Tongue (tissue), 2 donors: ENCODE measurements around the gene PGBD5. TPM values are rescaled to one million over a fixed set of nuclear protein-coding genes. Genes with fewer than 3 reads are reported as not detected.

Source experiments
- DNase-seq: peaks from one replicate; pipeline ENCODE4 v3.0.0-alpha.2; 2015
- total RNA-seq: library from RNA; depleted of rRNA; stranded (reverse); fragments of >200 nt; gene quantifications from one replicate; pipeline ENCODE4 v1.2.3, GENCODE V29; 2014

Gene PGBD5
- total RNA-seq, 1 donor from 2014 or later, result 13.6 TPM

DNA sequence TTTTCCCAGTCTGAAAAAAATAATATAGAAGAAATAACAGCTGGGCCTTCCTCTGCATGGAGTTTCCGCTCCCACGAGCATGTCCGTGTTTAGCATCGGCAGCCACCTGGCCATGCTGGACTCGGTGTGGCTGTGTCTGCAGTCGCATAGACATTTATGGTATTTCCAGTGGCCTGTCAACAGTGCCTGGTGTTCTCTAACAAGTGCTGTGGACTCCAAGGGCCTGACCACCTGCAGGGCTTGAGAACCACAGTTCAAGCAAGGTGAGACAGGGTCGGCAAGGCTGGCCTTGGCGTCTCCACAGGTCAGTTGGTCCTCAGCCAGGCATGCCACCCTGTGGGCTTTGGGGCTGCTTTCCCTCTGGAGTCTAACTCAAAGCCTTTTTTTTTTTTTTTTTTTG, 124.8 kb downstream of the PGBD5 start:
- no peak for DNase-seq

DNA sequence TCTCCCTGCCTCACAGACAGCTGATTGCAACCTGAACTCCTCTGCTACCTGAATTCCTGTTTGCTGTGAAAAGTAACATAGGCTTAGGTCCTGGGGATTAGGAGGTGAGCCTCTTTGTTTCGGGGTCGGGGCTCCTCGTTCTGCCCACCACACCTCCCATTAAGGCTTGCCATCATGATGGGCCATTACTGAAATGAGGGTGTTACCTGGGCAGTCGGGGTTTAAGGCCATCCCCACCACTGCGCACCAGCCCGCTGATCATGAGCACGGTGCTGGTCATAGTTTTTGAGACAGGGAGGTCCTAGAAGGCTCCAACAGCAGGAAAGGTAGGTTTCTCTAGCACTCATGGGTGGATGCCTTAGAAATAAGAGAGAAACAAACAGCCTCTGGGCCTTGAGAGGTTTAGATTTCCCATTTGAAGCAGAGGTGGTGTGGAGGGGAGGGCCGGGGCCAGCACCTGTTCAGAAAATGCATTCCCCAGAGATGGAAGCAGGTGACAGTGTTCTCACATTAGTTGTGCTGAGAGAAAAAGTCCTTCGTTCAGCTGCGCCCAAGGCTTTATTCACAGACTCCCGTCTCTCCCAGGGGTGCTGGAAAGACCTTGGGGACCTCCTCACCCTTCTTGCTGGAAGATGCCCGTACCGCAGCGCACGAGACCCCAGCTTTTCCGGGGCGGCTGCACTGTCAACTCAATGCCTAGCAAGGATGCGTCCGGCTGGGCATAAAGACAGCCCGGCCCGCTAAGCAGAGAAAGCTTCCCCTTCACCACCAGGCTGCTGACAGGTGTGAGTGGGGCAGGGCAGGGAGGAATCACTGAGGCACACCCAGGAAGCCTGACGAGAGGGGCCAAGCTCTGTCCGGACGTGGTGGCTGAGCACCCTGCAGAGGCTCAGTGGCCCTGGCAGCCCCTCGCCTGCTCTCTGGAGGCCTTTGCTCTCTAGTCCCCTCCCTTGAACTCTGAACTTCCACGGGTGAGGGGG, 125.5 kb downstream of the PGBD5 start:
- no peak for DNase-seq

DNA sequence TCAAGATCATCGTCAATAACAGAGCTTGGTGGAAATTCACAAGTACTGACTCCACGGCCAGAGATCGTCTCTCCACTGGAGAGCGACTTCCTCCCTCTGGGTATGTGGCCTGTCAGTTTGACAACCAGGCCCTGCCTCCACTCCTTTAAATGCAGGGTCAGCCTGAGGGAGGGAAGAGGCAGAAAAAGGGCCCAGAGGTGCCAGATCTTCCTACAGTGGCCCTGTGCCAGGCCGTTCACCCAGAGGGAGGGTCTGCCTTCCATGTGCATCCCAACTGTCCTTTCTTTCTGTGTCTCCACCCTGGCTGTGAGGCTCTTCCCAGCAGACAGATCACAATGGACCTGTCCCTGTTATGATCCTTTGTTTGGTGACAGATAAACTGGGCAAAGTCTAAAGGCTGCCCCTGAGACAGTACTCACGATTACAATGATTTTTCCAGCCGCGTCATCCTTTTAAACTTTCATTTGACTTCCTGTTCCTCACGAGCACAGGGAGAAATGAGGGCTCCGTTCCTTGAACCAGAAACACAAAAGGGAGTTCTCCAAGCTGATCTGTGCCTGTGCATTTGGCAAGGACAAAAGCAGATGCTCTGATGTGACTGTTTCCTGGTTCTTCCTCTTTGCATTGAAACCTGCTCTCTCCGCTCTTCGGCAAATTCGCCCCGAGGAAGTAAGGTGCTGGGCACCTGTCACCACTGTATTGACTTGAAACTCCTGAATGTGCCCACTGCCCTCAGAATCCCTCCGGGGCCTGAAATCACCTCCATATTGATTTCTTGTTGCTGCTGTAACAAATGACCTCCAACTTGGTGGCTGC, 126.7 kb downstream of the PGBD5 start:
- DNase-seq, result no peak

DNA sequence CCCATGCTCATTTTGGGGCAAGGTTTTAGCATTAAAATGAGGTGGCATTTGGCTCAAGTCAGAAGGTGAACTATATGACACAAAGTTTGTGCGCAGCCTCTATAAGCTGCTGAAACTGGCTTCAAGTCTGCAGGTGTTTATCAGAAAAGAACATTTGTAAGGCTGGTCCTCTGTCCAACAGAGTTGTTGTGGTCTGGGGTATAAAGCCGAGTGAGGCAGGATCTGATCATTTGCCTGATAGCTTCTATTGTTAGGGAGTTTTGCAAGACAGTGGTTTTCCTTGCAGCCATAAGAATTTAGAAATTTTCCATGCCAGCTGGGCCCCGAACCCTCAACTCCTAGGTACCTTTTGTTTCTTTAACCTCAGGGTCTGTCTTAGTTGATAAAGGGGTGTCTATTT, 130.8 kb downstream of the PGBD5 start:
- no peak for DNase-seq

DNA sequence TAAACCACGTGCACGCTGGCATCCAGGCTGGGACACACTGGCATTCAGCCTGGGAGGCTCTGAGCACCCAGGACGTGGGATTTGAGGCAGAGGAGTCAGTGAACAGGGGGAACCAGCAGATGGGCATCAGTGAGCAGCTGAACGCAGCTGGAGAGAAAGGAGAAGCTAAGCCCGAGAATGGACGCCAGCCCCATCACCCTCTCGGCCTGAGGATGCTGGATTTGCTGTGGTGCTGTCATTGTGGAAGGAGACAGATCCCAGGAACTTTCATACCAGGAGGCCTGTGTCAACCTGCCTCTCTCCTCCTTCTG, 132.8 kb downstream of the PGBD5 start:
- peak; percentile 91 for DNase-seq

DNA sequence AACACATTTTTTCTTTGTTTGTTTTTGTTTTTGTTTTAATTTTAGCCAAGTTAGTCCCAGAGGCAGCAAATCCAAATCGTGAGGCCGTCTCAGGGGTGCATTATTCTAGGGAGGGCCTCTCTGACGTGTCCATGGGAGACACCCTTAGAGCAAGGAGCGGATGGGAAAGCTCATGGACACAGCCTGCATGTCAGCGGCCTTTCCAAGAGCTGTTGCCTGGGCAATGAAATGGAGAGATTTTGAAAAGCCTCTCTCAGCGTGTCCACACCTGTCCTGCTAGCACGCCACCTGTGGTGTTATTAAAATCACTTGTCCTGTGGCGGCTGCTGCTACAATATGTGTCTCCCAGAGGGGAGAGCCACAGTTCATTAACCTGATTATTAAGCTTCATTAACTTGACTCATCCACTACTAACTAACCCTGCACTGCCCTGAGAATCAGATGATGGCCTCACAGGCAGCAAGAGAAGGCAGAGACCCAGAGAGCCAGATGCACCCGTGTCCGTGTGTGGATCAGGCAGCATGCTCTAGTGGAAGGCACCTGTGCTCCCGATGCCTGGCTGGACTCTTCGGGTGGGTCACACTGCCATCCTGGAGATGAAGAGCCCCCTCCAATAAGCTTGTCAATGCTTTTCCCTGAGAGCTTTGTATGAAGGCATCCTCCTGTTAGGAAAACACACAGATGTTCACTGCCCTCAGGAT, 133.3 kb downstream of the PGBD5 start:
- DNase-seq, result peak; percentile 50

DNA sequence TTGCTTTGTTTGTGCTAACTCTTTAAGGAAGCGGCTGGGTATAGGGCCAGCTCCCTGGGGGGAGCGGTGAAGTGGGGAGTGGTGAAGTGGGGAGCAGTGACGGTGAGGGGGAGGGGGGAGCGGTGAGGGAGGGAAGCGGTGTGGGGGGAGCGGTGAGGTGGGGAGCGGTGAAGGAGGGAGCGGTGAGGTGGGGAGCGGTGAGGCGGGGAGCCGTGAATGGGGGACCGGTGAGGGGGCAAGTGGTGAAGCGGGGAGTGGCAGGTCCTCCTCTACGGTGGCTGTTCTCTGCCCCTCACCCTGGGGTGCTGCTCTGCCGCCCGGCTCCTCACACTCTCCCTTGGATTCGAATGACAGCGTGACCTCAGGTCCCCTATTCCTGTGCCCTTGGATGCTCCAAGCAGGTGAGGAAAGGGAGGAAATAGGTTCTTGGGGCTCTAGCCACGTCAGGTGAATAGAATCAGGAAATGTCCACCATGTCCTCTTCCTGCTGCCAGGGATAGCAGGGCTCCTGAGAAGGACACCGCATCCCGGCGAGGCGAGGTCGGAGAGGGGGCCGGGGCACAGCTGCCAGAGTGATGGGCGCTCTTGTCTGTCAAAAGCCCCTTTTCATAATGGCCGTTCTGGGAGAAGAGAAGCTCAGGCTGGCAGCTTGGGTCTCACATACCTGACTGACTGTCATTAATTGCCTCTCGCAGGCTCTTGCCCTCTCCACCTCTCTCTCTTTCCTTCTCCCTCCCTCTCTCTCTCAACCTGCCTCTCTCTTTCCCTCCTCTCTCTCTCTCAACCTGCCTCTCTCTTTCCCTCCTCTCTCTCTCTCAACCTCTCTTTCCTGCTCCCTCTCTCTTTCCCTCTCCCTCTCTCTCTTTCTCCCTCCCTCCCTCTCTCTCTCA, 134.2 kb downstream of the PGBD5 start:
- no peak for DNase-seq

DNA sequence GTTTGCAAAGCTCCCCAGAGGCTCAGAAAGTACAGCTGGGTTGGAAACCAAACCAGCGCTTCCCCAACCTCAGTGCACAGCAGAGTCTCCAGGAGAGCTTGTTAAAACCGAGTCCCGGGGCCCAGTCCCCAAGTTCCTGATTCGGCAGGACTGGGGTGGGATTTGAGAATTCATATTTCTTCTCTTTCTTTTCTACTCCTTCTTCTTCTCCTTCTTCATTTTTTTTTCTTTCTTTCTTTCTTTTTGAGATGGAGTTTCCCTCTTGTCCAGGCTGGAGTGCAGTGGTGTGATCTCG, 136.8 kb downstream of the PGBD5 start:
- no peak for DNase-seq

DNA sequence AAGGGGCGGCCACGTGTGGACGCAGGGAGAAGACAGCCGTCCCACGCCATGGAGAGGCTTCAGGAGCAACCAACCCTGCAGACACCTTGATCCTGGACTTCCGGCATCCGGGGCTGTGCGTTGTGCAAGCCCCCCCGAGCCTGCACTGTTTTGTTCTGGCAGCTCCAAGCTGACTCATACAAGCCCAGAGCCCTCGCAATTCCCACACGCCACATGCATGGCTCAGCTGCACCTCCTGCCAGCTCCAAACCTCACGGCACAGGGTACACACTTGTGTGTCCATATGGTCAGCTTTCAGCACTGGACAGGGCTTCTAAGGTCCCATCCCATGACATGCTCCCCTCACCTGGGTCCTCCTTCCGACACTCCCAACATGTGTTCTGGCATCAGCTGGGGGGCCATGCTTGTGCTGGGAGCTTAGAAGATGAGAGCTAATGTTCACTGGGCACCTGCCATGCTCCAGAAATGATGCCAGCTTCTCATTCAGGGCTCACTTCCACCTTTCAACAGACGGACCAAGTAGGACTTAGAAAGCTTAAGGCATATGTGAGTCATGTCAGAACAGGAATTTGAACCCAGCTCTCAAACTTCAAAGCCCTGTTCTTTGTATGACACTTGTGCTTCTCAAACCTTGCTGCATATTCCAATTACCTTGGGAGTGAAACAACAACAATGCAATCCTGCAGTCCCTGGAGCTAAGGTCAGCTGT, 137.3 kb downstream of the PGBD5 start:
- no peak for DNase-seq

DNA sequence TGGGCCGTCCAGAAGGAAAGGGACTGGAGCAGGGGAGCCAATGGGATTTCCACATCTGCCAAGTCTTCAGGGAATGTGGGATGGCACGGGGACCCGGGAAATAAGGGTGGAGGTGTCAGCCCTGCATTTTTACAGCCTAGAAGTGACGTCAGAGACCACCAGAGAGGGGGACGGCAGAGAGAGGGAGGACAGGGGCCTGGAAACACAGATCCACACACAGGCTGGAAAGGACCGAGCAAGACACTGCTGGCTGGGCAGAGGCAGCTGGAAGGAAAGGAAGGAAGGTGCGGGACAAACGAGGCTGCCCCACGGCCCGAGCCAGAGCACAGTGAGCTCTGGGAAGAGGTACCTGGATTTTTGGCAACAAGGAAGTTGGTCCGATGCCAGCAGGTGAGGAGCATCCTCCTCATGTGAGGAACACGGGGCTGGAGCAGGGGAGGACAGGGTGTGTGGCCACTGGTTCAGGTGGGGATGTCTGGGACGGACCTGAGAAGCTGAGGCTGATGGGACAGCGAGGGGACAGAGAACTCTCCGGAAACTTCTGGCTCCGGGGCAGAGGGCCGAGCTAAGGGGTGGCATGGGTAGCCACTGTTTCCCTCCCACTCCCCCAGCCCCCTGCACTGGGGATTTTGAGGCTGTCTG, 138.3 kb downstream of the PGBD5 start:
- DNase-seq, result no peak

DNA sequence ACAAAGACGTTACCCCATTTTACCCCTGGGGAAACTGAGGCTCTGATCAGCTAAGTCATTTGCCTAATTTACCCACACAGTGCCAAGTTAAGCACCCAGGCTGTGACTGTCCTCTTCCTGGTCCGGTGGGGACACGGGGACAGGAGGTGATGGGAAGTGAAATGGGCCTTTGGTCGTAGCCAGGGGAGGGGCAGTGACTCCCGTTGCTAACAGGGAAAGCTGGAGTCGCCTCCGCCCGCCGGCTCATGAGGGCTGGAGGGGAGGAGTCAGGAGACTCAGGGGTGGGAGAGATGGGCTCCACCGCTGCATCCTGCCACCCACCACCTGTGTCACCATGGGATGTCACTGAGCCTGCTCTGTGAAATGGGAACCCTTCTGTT, 139.3 kb downstream of the PGBD5 start:
- DNase-seq, result no peak

DNA sequence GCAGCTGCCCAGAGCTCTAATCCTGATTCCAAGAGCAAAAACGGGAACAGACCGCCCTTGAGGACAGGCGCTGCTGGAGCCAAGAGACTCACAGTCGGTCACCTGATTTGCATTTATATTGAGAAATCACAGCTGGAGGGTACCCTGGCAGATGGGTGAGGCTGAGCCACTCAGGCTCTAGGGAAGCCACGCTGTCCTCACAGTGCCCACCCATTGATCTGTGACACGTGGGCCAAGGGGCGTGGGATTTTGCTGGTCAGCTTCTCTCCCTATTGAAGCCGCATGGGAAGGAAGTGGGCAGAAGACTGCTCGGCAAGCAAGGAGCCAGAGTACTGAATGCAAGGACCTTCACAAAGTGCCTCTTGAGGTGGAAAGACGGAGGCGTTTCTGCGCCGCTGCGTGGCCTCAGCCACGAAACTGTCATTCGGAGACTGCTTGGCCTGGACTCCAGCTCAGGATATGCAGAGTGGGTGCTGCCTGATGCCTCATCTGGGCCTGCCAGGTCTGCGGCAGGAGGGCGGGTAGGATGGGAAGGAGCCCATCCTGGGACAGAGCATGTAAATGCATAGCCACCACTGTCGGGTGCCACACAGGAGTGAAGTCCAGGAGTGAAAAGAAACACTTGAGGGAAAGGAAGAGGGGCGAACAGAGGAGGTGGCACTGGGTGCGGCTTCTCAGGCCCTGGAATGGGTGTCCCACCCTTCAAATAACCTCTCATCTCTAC, 139.8 kb downstream of the PGBD5 start:
- DNase-seq, result no peak

DNA sequence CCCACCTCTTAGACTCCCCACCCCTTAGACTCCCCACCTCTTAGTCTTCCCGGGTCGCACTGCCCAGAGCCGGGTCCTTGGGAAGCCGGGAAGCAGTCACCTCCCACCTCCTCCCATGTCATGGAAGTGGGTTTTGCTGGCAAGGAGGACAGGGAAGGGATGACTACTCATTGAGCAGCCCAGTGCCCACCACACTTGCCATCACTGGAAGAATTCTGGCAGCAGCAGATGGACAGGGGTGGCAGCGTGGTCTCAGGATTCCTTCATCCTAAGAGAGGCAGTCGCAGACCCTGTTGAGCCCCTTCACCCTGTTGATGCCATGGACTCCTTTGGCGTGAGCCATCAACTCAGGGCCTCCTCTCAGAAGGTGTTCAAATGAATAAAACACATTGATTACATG, 140.8 kb downstream of the PGBD5 start:
- DNase-seq, result no peak

DNA sequence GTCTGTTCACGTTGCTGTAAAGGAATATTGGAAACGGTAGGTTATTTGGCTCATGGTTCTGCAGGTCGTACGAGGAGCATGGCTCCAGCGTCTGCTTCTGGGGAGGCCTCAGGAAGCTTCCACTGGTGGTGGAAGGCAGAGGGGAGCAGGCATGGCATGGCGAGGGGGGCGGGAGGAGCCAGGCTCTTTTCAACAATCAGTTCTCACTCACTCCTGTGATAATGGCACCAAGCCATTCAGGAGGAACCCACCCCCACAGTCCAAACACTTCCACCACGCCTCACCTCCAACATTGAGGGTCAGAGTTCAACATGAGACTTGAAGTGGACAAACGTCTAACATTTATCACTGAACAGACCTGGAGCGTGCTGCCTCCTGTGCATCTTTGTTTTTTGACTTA, 141.2 kb downstream of the PGBD5 start:
- DNase-seq, result no peak

DNA sequence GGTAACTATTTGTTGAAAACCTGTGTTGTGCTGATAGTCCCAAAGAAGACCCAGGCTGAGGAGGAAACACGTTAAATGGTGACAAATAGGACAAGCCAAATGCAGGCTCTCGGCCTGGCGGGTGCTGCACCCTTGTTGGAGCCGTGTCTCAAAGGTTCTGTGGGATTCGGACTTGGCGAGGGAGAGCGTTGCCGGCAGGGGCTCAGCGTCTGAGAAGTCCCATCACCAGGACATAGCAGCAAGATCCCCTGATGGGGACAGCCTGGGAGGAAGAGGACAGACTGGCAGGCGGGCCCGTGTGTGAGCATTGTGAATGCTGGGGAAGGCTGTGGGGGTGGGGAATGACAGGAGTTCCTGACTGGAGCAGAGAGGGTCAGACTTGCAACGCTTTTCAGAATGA, 142.5 kb downstream of the PGBD5 start:
- no peak for DNase-seq

DNA sequence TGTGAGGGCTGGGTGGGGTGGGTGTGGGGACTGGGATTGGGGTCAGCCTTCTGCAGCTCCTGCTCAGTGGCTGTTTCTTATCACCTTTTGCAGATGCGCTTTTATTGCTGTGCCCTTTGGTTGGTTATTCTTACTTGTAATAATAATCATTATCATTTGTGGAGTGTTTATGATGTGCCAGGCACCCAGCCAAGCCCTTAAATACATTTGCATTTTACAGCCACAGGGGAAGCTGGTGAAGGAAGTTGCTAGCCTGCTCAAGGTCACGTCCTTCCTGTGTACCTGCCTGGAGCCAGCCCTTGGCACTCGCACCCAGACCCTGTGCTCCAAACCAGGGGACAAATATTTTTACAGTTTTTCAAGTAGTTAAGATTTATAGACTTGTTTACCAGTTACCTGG, 144.0 kb downstream of the PGBD5 start:
- no peak for DNase-seq

DNA sequence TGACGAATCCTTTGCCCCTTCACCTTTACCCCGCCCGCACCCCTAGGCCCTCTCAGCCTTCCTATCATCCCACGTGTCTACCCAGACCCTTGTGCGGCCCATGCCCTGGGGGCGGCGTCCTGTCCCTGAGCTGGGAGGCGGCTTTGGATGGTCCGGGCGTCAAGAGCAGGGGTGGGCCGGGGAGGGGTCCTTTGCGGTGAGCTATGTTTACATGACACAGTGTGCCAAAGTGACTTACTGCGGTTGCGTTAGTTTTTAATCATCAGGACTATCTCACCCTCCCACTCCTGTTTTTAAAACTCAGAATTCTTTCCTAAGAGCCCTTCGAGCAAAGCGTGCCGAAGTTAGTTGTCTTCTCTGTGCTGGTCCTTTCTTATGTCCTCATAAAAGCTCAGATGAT, 144.6 kb downstream of the PGBD5 start:
- no peak for DNase-seq

DNA sequence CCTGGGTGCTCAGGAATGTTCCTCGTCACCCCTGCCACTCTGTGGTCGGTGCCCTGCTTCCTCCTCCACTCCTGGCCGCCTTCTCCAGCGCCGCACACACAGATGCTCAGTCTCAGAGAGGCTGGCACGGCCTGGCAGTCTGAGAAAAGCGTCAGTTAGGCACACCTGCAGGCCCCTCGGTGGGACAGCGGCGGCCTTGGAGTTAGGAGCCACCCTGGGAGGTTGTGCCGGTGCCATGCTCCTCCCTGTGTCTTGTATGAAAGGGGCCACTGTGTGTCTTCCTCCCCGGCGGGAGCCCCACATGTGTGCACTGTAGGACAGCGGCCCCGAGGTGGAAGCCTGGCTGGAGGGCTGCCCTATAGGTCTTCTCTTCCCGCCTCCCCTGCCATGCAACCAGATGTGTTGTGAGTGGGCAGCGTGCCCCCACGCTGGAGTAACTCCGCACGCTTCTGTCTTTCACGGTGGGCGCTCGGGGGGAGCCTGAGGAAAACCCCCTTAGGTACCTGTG, 145.2 kb downstream of the PGBD5 start:
- no peak for DNase-seq

DNA sequence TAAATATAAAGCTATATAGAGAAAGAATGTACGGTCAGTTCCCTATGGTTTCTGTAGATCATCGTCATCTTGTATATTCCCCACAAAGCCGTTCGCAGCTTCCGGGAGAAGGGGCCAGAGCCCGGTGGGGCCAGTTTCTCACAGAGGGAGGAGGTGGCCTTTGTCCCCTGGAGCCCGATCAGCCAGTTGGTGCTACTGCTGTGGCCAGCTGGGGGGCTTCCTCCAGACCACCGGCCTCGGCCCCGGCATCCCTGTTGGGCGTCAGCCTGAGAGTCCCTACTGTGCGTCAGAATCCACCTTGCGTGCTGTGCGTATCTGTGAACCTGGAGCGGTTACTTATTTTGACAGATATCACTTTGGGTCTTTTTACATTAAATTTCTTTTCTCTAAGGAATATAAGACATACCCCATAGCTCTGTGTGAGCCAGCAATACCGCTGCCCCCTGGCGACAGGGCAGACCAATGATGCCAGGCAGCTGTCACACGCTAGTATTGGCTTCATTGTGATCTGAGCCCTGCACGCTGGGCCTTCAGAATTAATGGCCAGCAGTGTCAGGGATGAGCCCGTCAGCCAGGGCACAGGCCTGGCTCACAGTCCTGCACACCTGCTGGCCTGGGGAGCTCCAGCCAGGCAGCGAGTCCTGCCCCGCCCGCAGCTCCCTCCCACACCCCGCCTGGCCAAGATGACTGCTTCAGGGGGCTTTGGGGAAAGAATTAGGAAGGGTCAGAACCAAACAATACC, 145.9 kb downstream of the PGBD5 start:
- DNase-seq, result no peak
